GM04503 (cell line): ENCODE measurements around the gene BEST3.
A peak's percentile ranks its signal among the peaks of the same experiment; 100 is the strongest.

Experiments
- DNase-seq: peaks from one replicate; pipeline ENCODE4 v3.0.0-alpha.2; 2012; ENCODE audit warnings: low read depth

Gene BEST3

DNA sequence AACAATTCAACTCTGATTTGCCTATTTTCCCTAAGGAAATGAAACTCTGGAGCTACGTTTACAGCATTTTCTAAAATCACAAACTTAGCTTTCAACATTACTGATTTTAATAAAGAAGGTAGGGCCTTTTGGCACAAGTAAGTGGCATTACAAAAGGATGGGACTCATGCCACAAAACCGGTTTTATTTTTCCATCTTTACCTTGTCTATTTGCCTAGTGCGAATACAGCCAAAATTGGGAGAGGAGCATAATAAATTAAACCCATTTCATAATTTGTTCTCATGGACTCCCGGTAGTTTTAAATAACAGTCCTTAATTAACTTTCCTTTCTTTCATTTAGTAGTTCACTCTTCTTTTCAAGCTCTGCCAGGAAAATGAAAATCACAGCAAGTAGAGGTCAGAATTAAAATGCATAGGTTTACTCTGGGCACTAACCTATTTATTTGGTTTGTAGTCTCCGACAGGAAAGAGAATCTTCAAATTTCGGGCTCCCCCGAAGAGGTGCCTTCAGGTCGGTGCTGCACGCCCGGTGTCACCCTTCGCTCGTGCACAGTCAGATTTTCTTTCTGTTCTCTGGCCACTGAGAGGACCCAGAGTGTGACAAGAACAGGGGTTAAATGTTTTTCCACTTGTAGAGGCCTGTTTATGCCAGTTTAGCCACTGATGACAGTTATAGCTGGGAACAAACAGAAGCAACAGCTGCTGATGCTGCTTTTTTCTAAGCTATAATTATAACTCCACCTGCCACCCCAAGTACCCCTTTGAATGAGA lies at the start of gene BEST3:
Gene BEST3, minus strand, starts transcription at position 535 of the 772 bp plus-strand sequence. CDS start 1,505 bp downstream, outside the sequence.
- no peak for DNase-seq

- DNase-seq = no peak
Measured at GRCh38 chr12:69744109-69744508, 45.0 kb upstream of the BEST3 start.

DNA sequence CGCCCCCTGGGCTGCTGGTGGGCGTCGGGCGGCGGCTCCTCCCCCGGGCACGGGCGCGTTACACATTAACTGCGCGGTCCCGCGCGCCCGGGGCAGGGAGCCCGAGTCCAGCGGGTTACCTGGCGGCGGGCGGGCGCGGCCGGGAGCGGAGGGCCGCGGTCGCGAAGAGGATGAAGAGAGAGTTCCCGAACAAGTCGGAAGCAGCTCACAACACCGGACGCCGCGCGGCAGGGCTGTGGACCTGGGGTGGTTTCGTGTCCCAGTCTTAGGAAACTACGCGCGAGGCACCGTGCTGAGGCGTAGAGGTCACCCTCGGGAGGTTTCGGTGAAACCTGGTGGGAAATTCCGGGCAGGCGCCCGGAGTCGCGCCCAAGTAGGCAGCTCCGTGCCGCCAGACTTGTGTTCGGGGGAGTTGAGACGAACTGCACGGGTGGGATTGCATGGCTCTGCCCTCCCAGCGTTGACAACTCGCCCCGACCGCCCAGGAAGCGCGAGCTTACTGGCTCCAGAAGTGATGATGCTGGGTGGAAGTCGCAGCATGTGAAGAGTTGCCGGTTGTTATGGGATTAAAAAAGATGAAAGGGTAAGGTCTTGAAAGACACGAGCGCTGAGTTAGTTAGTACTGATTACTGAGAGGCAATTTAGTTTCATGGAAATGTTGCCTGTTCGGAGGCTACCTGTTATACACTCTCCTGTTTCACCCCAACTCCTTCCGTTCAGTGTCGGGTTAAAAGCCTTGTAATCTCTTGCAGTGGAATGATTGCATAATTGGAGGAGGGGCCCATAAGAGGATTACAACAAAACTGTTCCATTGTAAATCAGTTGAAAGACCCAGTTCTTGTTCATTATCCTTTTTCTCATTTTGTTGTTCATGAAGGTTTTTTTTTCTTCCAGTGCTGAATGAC lies 40.4 kb upstream of the BEST3 start:
- DNase-seq = no peak

- no peak for DNase-seq
Measured at GRCh38 chr12:69738351-69739286, 39.5 kb upstream of the BEST3 start, which contains the start of gene RAB3IP. Gene RAB3IP, plus strand, starts transcription at chr12:69738860. Its CDS starts 16,549 bp downstream, at chr12:69755409.

DNA sequence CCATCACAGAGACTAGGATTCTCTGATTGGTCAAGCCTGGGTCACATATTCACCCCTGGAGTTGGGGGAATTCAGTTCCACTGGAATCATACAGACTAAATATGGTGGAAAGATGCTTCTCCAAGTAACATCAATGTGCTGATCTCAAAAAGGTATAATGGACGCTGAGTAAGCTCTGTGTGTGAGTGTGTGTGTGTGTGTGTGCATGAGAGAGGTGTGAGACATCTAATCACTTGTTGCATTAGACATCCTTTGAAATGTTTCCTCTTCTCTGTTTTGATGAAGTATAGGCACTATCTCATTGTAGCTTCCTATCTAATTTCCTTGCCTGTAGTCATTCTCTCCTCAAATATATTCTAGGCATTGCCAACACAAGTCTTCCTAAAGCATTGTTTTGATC lies 34.5 kb upstream of the BEST3 start:
- DNase-seq = no peak

GRCh38 chr12:69732088-69732487 lies 33.0 kb upstream of the BEST3 start:
- DNase-seq = no peak

DNA sequence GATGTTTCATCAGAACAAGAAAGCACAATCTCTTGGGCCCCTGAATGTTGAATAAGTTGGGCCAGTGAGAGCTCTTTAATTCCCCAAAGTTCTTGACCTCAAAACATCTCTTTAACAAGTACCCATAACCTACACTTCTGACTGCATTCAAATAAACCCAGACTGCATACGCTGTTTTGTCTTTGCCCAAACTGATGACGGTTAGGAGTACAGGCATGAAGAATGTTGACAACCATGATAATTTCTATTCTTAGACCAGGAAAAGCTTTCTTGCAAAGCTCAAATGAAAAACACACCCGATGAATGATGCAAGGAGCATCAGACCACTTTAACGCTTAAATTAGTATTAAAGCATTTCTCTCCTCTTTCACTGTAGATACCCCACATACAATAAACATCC lies 27.8 kb upstream of the BEST3 start:
- no peak for DNase-seq

DNA sequence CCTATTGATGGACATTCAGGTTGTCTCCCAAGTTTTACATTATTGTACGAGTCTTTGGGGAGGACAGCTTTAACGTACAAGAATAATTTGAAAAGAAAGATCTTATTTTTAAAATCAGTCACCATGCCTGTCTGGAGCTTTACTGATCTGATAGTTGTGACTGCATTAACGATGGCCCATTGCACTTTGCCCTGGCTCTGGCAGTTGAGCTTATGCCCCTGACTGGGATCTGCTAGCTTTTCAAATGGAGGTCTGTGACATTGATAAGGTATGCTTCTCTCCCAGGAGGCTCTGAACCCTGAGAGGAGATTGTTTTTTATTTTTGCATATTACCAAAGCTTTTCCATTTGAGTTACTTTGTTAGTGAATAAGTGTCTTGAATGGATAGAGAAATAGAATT lies 21.6 kb upstream of the BEST3 start:
- no peak for DNase-seq

DNA sequence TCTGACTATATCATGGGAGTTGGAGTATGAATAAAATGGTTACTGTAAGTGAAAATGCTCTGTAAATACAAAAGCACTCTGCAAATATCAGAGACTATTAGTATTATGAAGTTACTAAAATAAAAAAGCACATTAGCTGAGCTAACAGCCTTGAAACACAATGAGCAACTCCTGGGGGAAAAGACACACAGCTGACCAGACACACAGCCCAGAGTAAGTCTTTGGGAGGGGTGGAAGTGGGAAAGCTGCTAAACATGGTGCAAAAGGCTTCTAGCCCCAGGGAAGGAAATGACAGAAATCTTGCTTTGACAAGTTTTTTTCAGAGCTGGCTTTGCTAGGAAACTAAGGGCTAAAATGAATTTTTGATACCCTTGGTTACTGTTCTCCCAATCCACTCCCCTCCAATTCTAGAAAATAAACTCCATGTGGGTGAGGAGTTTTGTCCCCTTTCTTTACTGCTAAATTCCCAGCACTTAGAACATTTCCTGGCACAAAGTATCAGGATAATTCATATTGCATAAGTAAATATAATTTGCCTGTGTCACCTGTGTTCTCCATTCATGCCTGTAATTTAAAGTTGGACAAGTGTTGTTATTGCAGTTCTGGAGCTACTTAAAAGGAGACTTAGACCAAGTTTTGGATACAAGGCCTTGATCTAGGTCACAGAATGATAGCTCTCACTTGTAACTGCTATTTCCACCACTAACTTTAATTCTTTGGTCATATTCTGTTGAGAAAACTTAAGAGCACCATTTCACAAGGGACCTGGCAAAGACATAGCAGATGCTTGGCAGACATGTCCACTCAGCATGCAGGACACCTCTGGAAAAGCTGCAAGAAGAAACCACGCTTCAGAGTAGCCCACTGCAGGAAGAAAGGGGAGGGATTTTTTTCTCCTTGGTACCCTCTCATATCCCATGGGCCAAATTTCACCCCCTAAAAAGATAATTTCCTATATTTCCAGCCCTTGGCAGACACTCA lies 20.5 kb upstream of the BEST3 start:
- DNase-seq = no peak

DNA sequence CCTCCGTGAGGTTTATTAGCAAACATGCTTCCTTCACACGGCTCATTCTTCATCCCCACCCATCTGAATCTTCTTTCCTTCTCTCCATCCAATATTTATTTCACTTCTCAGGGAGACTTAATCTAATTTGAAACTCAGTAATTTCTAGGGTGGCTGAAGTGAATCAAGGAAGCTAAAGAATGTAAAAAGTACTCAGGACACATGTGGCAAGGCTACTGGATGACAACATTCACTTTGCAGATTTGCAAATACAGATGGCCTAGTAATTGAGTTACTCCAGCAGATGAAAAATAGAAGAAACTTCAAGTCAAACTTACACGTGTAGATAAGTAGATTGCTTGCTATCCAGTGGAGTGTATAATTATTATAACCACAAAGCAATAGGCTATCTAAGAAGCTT lies 15.4 kb upstream of the BEST3 start:
- DNase-seq = no peak

DNA sequence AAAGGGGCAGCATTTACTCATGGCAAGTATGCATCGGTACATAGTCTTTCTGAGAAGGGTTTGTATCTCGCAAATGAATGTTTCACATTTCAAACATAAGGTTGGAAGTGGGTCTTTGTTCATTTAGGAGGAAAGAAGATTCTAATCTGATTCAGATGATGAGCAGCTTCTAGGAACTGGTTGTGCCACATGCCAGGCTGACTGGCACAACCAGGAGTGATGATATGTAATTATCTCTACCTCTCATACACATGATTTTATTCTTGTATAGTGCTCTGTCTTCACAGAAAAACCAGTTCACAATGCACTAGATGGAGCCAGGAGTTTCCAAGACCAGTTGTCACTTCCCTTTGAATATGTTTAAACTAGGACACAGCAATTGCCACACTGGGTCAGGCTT lies 13.7 kb upstream of the BEST3 start:
- DNase-seq = no peak

DNA sequence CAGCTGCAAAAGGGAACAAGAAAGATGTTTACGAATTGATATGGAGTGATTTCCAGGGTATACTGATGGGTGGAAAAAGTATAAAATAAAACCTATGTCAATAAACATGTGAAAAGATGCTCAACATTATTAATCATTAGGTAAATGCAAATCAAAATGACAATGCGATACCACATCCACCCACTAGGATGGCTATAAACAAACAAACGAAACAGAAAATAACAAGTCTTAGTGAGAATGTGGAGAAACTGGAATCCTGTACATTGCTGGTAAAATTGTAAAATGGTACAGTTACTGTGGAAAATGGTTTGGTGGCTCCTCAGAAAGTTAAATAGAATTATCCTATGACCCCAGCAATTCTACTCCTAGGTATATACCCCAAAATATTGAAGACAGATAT lies 9.5 kb upstream of the BEST3 start:
- no peak for DNase-seq

GRCh38 chr12:69704357-69704756 lies 5.3 kb upstream of the BEST3 start:
- no peak for DNase-seq

DNA sequence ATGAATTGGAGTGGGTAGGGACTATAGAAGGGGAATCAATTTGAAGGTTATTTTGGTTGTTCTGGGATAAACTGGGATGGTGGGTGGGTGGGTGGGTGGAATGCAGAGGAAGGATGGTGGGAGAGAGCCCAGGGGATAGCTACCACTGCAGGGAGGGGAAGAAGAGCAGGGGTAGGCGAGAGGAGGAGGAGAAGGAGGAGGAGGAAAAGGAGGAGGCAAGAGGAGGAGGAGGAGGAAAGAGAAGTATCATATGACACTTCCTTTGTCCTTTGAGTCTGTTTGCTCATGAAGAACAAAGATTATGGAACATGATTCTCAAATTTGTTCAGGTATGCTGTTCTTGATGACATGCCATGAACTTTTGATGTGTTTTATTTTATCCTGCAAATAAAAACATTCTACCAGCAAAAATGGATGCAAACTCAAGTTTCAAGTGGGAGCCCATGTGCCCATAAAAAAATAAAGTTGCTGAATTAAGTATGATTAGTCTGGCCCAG lies 4.1 kb upstream of the BEST3 start:
- no peak for DNase-seq

GRCh38 chr12:69701826-69702225 lies 2.7 kb upstream of the BEST3 start:
- DNase-seq = no peak

- no peak for DNase-seq
Measured at GRCh38 chr12:69698054-69698453, 1.0 kb downstream of the BEST3 start.

- no peak for DNase-seq
Measured at GRCh38 chr12:69694123-69694522, 5.0 kb downstream of the BEST3 start.

- DNase-seq = no peak
Measured at GRCh38 chr12:69689638-69690037, 9.5 kb downstream of the BEST3 start.

GRCh38 chr12:69688471-69689427 lies 10.4 kb downstream of the BEST3 start:
- DNase-seq = peak; percentile 77
